RWPE1 (cell line): ENCODE results near the gene HOXD13.

Experiments used
- CTCF ChIA-PET: fragments of 350-600 bp; sonication (Branson Sonifier 250); formaldehyde crosslinking; extraction: SDS; loops from one replicate; lab custom pipeline; 2021; lab: Yijun Ruan, JAX
- POLR2A ChIA-PET: fragments of 400-600 bp; formaldehyde crosslinking; extraction: SDS; loops from one replicate; lab custom pipeline; 2020; ENCODE audit warnings: antibody characterized with exemption; ENCODE audit not compliant: low non-redundant PET; lab: Yijun Ruan, JAX
- DNase-seq: peaks from one replicate; pipeline ENCODE4 v3.0.0; 2012; ENCODE audit warnings: low spot score
- H3K27ac ChIP-seq: fragments of 450-650 bp; 2 replicates; pipeline ENCODE4 v1.5.1; 2017
- TF ChIP-seq, protein P1 (sequence below): fragments of 450-650 bp; conservative IDR thresholded peaks from 2 replicates; pipeline ENCODE4 v1.5.1; 2017; ENCODE audit warnings: low read depth, mild to moderate bottlenecking

HOXD13 gene

DNA sequence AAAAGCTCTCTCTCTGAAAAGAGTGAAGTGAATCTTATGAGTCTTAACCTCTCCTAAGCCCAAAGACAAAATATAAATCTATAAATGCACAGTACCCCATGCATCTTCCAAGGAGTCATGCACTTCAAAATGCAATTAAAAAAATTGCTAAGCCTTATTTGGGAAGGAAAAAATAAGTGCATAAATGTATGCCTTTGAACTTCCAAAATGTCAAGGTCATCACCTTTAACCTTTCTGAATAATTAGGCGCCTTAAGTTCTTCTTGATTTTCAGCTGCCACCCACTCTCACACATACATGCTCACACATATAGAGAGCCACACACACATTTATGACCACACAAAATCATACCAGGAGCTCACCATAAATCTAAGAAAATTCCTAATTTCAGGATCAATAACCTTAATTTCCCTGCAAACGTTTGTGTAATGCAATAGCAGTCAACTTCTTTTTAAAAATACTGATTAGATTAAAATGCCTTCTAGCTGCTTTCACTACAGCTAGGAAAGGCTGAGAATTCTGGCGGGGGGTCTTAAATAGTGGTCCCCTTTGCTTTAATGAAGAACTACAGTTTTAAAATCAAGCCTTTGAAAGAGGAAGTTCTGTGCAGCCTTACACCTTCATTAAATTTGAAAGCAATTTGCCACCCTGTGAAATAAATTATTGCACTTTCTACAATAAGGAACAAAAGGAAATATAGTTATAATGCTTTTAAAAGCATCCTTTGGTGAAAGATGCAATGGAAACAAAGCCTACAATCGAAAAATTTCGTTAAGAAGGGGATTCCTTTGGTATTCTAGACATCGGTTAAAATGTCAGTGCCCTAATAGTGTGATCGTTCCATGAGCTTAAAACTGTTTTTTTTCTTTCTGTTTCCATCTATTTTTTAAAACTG, 18.1 kb downstream of the HOXD13 start:
- H3K27ac ChIP-seq = no peak overlapping the region
- DNase-seq = no peak
- ChIA-PET CTCF (interaction anchor here (0.6 to 1.9 kb wide), 6 partner anchors 11 to 444 kb away, joined by 3 to 7 read pairs (median 5); no protein-coding TSS in a partner anchor), POLR2A (no interaction called here)
- TF ChIP-seq, protein P1, sequence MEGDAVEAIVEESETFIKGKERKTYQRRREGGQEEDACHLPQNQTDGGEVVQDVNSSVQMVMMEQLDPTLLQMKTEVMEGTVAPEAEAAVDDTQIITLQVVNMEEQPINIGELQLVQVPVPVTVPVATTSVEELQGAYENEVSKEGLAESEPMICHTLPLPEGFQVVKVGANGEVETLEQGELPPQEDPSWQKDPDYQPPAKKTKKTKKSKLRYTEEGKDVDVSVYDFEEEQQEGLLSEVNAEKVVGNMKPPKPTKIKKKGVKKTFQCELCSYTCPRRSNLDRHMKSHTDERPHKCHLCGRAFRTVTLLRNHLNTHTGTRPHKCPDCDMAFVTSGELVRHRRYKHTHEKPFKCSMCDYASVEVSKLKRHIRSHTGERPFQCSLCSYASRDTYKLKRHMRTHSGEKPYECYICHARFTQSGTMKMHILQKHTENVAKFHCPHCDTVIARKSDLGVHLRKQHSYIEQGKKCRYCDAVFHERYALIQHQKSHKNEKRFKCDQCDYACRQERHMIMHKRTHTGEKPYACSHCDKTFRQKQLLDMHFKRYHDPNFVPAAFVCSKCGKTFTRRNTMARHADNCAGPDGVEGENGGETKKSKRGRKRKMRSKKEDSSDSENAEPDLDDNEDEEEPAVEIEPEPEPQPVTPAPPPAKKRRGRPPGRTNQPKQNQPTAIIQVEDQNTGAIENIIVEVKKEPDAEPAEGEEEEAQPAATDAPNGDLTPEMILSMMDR = no peak

DNA sequence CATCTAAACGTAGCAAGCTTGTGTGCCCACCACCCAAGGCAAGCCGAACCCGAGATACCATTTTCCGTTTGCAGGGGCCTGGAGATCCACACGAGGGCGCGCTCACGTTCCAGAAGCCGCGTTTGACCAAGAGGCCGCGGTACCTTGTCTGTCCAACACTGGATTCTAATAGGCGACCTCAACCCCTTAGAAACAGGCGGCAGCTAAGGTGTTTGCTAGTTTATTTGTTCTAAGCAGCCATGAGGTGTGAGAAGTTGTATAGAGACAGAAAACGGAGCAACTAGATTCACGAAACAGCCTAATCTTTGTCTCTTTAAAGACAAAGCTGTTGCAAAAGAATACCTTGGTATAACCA, 18.8 kb downstream of the HOXD13 start:
- POLR2A ChIA-PET = no interaction called here
- no peak for DNase-seq
- TF ChIP-seq, protein P1 = peak; percentile 95
- CTCF ChIA-PET = interaction anchor here (0.6 to 1.9 kb wide), 5 partner anchors 10 to 443 kb away, joined by 3 to 6 read pairs (median 4); no protein-coding TSS in a partner anchor
- no peak overlapping the region for H3K27ac ChIP-seq

DNA sequence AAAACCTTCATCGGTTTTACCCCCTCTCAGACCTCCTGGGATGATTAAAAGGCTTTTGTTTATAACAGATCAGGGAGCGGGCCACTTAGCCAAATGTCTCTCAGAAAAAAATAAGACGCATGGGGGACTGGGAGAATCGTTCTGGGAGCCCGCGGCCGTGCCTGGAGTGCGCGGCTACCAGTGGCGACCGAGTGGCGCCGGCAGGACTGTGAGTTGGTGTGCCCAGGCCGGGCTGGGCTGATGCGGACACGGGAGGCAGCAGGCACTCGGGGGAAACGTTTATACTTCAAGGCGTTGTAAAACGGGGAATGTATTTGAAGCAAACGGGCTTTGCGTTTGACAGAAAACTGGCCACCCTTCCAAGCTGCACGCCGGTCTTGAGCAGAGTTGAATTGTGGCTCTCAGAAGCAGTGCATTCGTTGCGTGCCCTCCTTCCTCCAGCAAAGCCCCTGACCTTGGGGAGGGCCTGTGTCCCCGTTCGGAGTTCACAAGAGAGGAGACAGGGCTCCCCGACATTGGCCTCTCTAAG, 19.4 kb downstream of the HOXD13 start:
- no peak for DNase-seq
- ChIA-PET POLR2A (no interaction called here), CTCF (interaction anchor here (0.6 to 1.9 kb wide), 4 partner anchors 10 to 651 kb away, joined by 3 to 6 read pairs (median 3); no protein-coding TSS in a partner anchor)
- TF ChIP-seq, protein P1 = no peak
- peak overlapping the region; percentile 33 for H3K27ac ChIP-seq

DNA sequence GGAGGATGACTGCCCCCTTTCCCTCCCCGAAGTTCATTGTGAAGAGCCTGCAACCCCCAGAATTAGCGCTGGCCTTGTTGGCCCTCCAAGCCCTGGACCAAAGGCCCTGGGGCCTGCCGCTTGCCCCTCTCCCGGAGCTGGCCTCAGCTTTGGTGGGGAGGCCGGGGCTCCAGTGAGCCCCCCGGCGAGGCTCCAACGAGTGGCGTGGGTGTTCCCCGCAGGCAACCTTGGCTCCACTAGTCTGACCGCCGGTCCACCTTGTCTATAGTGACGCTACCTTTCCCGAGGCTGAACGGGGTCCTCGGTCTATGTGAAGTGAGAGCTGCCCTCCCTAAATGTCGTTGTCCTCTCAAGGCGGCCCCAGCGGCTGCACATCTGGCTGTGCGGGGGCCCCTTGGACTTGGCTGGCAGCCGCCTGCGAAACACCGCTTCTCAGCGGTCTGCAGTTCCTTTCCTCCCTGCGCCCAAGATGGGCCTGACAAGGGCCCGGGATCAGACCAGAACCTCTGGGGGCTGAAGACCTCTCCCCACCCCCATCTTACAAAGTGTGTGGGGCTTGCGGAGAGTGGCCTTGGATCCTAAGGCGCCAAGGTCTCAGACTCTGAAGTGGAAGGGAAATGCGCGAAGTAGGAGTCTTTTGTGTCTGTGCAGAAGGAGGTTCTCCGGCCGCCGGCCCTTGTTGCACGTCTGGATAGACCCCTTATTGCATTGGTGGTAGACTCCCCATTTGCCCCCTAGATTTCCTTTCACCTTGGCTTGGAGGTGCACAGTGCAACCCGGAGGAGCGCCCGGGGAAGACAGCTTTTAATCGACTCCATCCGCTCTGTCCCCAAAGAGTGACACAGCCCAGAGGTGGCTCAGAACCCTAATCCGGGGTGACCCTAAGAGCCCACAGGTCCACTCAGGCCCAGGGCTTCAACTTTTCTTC, 20.1 kb downstream of the HOXD13 start:
- POLR2A ChIA-PET = no interaction called here
- CTCF ChIA-PET = interaction anchor here (0.6 to 0.7 kb wide), 2 partner anchors 15 to 651 kb away, joined by 3 read pairs; no protein-coding TSS in a partner anchor

DNA sequence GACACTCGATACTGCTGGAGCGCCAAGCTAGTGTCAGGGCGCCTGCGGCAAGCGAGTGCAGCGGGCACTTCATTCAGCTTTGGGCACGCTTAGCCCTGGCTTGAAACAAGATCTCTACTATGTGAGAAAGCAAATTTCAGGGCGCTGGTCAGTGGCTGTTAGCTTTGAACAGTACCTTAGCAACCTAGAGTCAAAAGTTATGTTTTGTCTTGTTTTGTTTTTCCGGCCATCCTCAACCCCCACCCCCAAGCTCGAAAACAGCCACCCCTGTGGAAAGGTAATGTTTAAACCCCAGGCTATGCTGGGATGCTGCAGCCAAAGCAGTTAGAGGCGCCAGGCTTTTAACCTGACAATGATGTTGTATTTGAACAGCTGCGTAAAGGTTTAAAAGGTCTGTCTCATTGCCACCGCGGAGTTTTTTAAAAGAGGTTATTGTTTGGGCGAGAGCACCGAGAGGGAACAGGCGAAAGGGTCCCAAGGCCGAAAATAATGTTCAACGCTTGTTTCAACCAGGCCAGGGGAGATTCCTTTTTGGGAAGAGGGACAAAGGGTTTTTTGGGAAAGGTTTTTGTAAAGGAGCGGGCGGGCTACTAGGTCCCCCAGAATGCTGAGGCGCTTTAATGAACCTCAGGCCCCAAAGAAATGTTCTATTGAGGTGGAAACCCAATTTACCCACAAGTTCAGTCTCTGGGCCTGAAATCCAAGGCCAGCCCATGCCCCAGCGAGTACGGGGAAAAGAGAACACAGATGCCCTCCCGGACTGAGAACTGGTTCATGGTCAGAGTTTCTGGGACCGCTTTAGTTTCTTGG, 21.8 kb downstream of the HOXD13 start:
- ChIA-PET POLR2A (no interaction called here), CTCF (no interaction called here)
- no peak for DNase-seq
- TF ChIP-seq, protein P1 = no peak
- peak overlapping the region; percentile 64 for H3K27ac ChIP-seq

More for the DNA sequence above, 20.1 kb downstream of the HOXD13 start:
- DNase-seq = no peak
- peak overlapping the region; percentile 33 for H3K27ac ChIP-seq
- TF ChIP-seq, protein P1 = no peak
